ENCODE measurements around the gene NUP88. TPM values are rescaled to one million over a fixed set of nuclear protein-coding genes. Genes with fewer than 3 reads are reported as not detected.

The NUP88 gene
- 10 to 100 TPM; 33.0 to 44.5 TPM for total RNA-seq
- 10 to 100 TPM; 61.7 to 74.9 (median 66.8) TPM for polyA plus RNA-seq (ENCODE audit: insufficient read length in 6 of 6)
- long read RNA-seq, donor 1, partial matches to known transcripts = 30 of 152 reads
- long read RNA-seq, donor 1, other reads (novel, unspliced or antisense) = 115 of 152 reads
- long read RNA-seq, donor 2, transcript NUP88-207 (17 exons, 2,916 nt) = major isoform, 5 of 143 reads
- long read RNA-seq, donor 2, partial matches to known transcripts = 66 of 143 reads
- long read RNA-seq, donor 2, other reads (novel, unspliced or antisense) = 69 of 143 reads
- long read RNA-seq, donor 3, transcript NUP88-207 (17 exons, 2,916 nt) = major isoform, 5 of 123 reads
- long read RNA-seq, donor 3, partial matches to known transcripts = 26 of 123 reads
- long read RNA-seq, donor 3, other reads (novel, unspliced or antisense) = 92 of 123 reads
- long read RNA-seq, donor 4, partial matches to known transcripts = 1 of 4 reads
- long read RNA-seq, donor 4, other reads (novel, unspliced or antisense) = 1 of 4 reads
- long read RNA-seq, donor 5, partial matches to known transcripts = 0 of 4 reads
- long read RNA-seq, donor 5, other reads (novel, unspliced or antisense) = 0 of 4 reads
- long read RNA-seq, donor 6, partial matches to known transcripts = 0 of 4 reads
- long read RNA-seq, donor 6, other reads (novel, unspliced or antisense) = 0 of 4 reads
- long read RNA-seq, donor 7, partial matches to known transcripts = 7 of 9 reads
- long read RNA-seq, donor 7, other reads (novel, unspliced or antisense) = 0 of 9 reads
- long read RNA-seq, donor 8, partial matches to known transcripts = 39 of 108 reads
- long read RNA-seq, donor 8, other reads (novel, unspliced or antisense) = 67 of 108 reads
- long read RNA-seq, donor 9 = 0 reads
- long read RNA-seq, donor 10, transcript NUP88-207 (17 exons, 2,916 nt) = major isoform, 5 of 12 reads
- long read RNA-seq, donor 10, partial matches to known transcripts = 6 of 12 reads
- long read RNA-seq, donor 10, other reads (novel, unspliced or antisense) = 1 of 12 reads
- long read RNA-seq, donor 11 = 0 reads
- long read RNA-seq, donor 12, partial matches to known transcripts = 11 of 16 reads
- long read RNA-seq, donor 12, other reads (novel, unspliced or antisense) = 0 of 16 reads

- H3K27me3 ChIP-seq = no peaks in the 10 kb centered on the region
- TF ChIP-seq CTCF (IDR thresholded peaks at IDR 0.05) = no peak
- peaks cover 3 to 54% of the 10 kb centered on the region in 2 donors for H3K4me1 ChIP-seq
- H3K9me3 ChIP-seq = no peaks in the 10 kb centered on the region
- H3K4me3 ChIP-seq = peak within 1 kb of the TSS; percentile 73 to 98
- H3K27ac ChIP-seq = peak within 1 kb of the TSS; percentile 88 to 91
- intact Hi-C loops (cut with DNase I) = no loop called here
- H3K36me3 ChIP-seq = peaks cover 0 to 50% of the 10 kb centered on the region in 2 donors
- peak; percentile 97 for ATAC-seq
- DNase-seq = peak; percentile 96 to 99 (median 98)
These were observed at the start of gene NUP88 for GRCh38 chr17:5419356-5419958. Gene NUP88, minus strand, starts transcription at chr17:5419662. Its CDS starts 12 bp downstream, at chr17:5419650.

GRCh38 chr17:5468075-5468473 lies 48.6 kb upstream of the NUP88 start:
- no peaks in the 10 kb centered on the region for H3K27me3 ChIP-seq
- intact Hi-C loops (cut with DNase I) = no loop called here
- peaks cover 0 to 13% of the 10 kb centered on the region in 2 donors for H3K36me3 ChIP-seq
- DNase-seq = no peak
- peak overlapping the region; percentile 99 to 100 for H3K4me3 ChIP-seq
- H3K27ac ChIP-seq = peak overlapping the region in 1 of 2 donors; percentile 79
- peak; percentile 42 for ATAC-seq
- no peak for TF ChIP-seq CTCF (IDR thresholded peaks at IDR 0.05)
- H3K4me1 ChIP-seq = peaks cover 3 to 31% of the 10 kb centered on the region in 2 donors
- no peaks in the 10 kb centered on the region for H3K9me3 ChIP-seq

GRCh38 chr17:5467416-5467815 lies 48.0 kb upstream of the NUP88 start:
- no peak for DNase-seq
- H3K27me3 ChIP-seq = no peaks in the 10 kb centered on the region
- TF ChIP-seq CTCF (IDR thresholded peaks at IDR 0.05) = no peak

GRCh38 chr17:5466295-5466694 lies 46.8 kb upstream of the NUP88 start:
- TF ChIP-seq CTCF (IDR thresholded peaks at IDR 0.05) = no peak
- no peak for ATAC-seq
- DNase-seq = no peak
- no peak overlapping the region for H3K27ac ChIP-seq
- no peaks in the 10 kb centered on the region for H3K27me3 ChIP-seq
- H3K4me3 ChIP-seq = peak overlapping the region in 1 of 2 donors; percentile 100
- peaks cover 3 to 40% of the 10 kb centered on the region in 2 donors for H3K4me1 ChIP-seq
- peaks cover 0 to 14% of the 10 kb centered on the region in 2 donors for H3K36me3 ChIP-seq
- intact Hi-C loops (cut with DNase I) = no loop called here
- no peaks in the 10 kb centered on the region for H3K9me3 ChIP-seq

More at GRCh38 chr17:5467416-5467815, 48.0 kb upstream of the NUP88 start:
- Histone ChIP-seq H3K4me3 (peak overlapping the region; percentile 99 to 100), H3K4me1 (peaks cover 3 to 38% of the 10 kb centered on the region in 2 donors), H3K27ac (no peak overlapping the region), H3K9me3 (no peaks in the 10 kb centered on the region), H3K36me3 (peaks cover 0 to 10% of the 10 kb centered on the region in 2 donors)
- ATAC-seq = no peak
- intact Hi-C loops (cut with DNase I) = no loop called here

Data from left lung (tissue), 14 donors.